Inflammatory macrophage treated with lipopolysaccharide for 4 hours (primary cell): ENCODE data around the gene NCOA1.
"Not testable (repeated sequence)": the region's sequence is repeated elsewhere in the genome, so short reads cannot be mapped to it uniquely, and the experiment has no call there.

ENCODE experiments used
- DNase-seq: peaks from one replicate; pipeline ENCODE4 v3.0.0-alpha.2; 2020

NCOA1 gene

GRCh38 chr2:24508878-24509277 is 17.8 kb downstream of the NCOA1 start:
- peak; percentile 36 for DNase-seq

- no peak for DNase-seq
Observed at GRCh38 chr2:24509425-24509824, 18.4 kb downstream of the NCOA1 start.

- no peak for DNase-seq
Observed at GRCh38 chr2:24509840-24510239, 18.8 kb downstream of the NCOA1 start.

- no peak for DNase-seq
Observed at GRCh38 chr2:24510771-24511170, 19.7 kb downstream of the NCOA1 start.

GRCh38 chr2:24511198-24511597 is 20.1 kb downstream of the NCOA1 start:
- no peak for DNase-seq

- DNase-seq: no peak
Observed at GRCh38 chr2:24511894-24512293, 20.8 kb downstream of the NCOA1 start.

- DNase-seq: no peak
Observed at GRCh38 chr2:24512404-24512803, 21.4 kb downstream of the NCOA1 start.

- peak; percentile 55 for DNase-seq
Observed at GRCh38 chr2:24512831-24513230, 21.8 kb downstream of the NCOA1 start.

GRCh38 chr2:24513281-24514071 is 22.4 kb downstream of the NCOA1 start:
- peak; percentile 64 for DNase-seq

GRCh38 chr2:24514820-24515219 is 23.8 kb downstream of the NCOA1 start:
- no peak for DNase-seq

- DNase-seq: no peak
Observed at GRCh38 chr2:24515335-24515734, 24.3 kb downstream of the NCOA1 start.

- peak; percentile 61 for DNase-seq
Observed at GRCh38 chr2:24515831-24516230, 24.8 kb downstream of the NCOA1 start.

- DNase-seq: no peak
Observed at GRCh38 chr2:24517247-24517646, 26.2 kb downstream of the NCOA1 start.

- DNase-seq: no peak
Observed at GRCh38 chr2:24520175-24520574, 29.1 kb downstream of the NCOA1 start.

- DNase-seq: no peak
Observed at GRCh38 chr2:24521162-24521857, 30.3 kb downstream of the NCOA1 start.

- DNase-seq: no peak
Observed at GRCh38 chr2:24521975-24522639, 31.1 kb downstream of the NCOA1 start.

- DNase-seq: no peak
Observed at GRCh38 chr2:24527536-24527935, 36.5 kb downstream of the NCOA1 start.

GRCh38 chr2:24530796-24531195 is 39.7 kb downstream of the NCOA1 start:
- no peak for DNase-seq

GRCh38 chr2:24531610-24532009 is 40.6 kb downstream of the NCOA1 start:
- DNase-seq: not testable (repeated sequence)

- DNase-seq: not testable (repeated sequence)
Observed at GRCh38 chr2:24532057-24532456, 41.0 kb downstream of the NCOA1 start.

- DNase-seq: not testable (repeated sequence)
Observed at GRCh38 chr2:24533574-24533973, 42.5 kb downstream of the NCOA1 start.

- peak; percentile 47 for DNase-seq
Observed at GRCh38 chr2:24538720-24539119, 47.7 kb downstream of the NCOA1 start.

- no peak for DNase-seq
Observed at GRCh38 chr2:24539258-24539657, 48.2 kb downstream of the NCOA1 start.

- DNase-seq: no peak
Observed at GRCh38 chr2:24540011-24540477, 49.0 kb downstream of the NCOA1 start.
